ENCODE results near the gene RIOK2.
"Not testable (repeated sequence)": the region's sequence is repeated elsewhere in the genome, so short reads cannot be mapped to it uniquely, and the experiment has no call there.

Gene RIOK2

GRCh38 chr5:97165726-97166125 lies 17.3 kb downstream of the RIOK2 start:
- DNase-seq, result no peak

- DNase-seq, result no peak
These were observed 18.2 kb downstream of the RIOK2 start for GRCh38 chr5:97164846-97165245.

- DNase-seq, result no peak
These were observed 19.2 kb downstream of the RIOK2 start for GRCh38 chr5:97163790-97164285.

- DNase-seq, result peak; percentile 20
These were observed 19.7 kb downstream of the RIOK2 start for GRCh38 chr5:97163360-97163764.

GRCh38 chr5:97162045-97162444 lies 21.0 kb downstream of the RIOK2 start:
- peak; percentile 72 for DNase-seq

GRCh38 chr5:97157689-97158088 lies 25.4 kb downstream of the RIOK2 start:
- DNase-seq, result no peak

- no peak for DNase-seq
These were observed 31.7 kb downstream of the RIOK2 start for GRCh38 chr5:97151370-97151769.

- DNase-seq, result no peak
These were observed 32.6 kb downstream of the RIOK2 start for GRCh38 chr5:97150401-97150800.

- no peak for DNase-seq
These were observed 33.3 kb downstream of the RIOK2 start for GRCh38 chr5:97149709-97150108.

- DNase-seq, result no peak
These were observed 34.8 kb downstream of the RIOK2 start for GRCh38 chr5:97148288-97148687.

- no peak for DNase-seq
These were observed 39.3 kb downstream of the RIOK2 start for GRCh38 chr5:97143704-97144103.

GRCh38 chr5:97142521-97143254 lies 40.4 kb downstream of the RIOK2 start, which contains the start of gene LIX1:
Gene LIX1, minus strand, starts transcription at chr5:97142611. Its CDS starts 35 bp downstream, at chr5:97142576.
- peak; percentile 35 for DNase-seq

GRCh38 chr5:97141539-97141938 lies 41.5 kb downstream of the RIOK2 start:
- no peak for DNase-seq

GRCh38 chr5:97141031-97141430 lies 42.0 kb downstream of the RIOK2 start:
- no peak for DNase-seq

GRCh38 chr5:97140250-97140649 lies 42.8 kb downstream of the RIOK2 start:
- DNase-seq, result not testable (repeated sequence)

GRCh38 chr5:97136475-97136874 lies 46.6 kb downstream of the RIOK2 start:
- no peak for DNase-seq

GRCh38 chr5:97135868-97136267 lies 47.2 kb downstream of the RIOK2 start:
- DNase-seq, result no peak

GRCh38 chr5:97134634-97135033 lies 48.4 kb downstream of the RIOK2 start:
- DNase-seq, result no peak

- DNase-seq, result no peak
These were observed 49.9 kb downstream of the RIOK2 start for GRCh38 chr5:97133101-97133500.

- no peak for DNase-seq
These were observed 51.1 kb downstream of the RIOK2 start for GRCh38 chr5:97131921-97132320.

GRCh38 chr5:97131139-97131710 lies 51.8 kb downstream of the RIOK2 start:
- DNase-seq, result no peak

- DNase-seq, result no peak
These were observed 55.3 kb downstream of the RIOK2 start for GRCh38 chr5:97127727-97128126.

GRCh38 chr5:97125125-97125683 lies 57.8 kb downstream of the RIOK2 start:
- no peak for DNase-seq

- DNase-seq, result no peak
These were observed 58.7 kb downstream of the RIOK2 start for GRCh38 chr5:97124335-97124734.
